SU-DHL-6 (cell line): Measurements from ENCODE around the gene PPP1R37.
A peak's percentile ranks its signal among the peaks of the same experiment; 100 is the strongest.

Source experiments
- H2AFZ ChIP-seq: fragments of 200-600 bp; sonication (generic); 2 replicates; pipeline ENCODE4 v1.6.1; 2014; ENCODE audit warnings: low read depth, mild to moderate bottlenecking, moderate library complexity, mixed read lengths, antibody characterized with exemption, low read length; ENCODE audit not compliant: severe bottlenecking
- H3F3A ChIP-seq: fragments of 200-600 bp; shearing (Covaris generic); 2 replicates; pipeline ENCODE4 v1.6.0; 2016; ENCODE audit warnings: antibody characterized with exemption, mild to moderate bottlenecking; ENCODE audit not compliant: insufficient read depth
- H3K27ac ChIP-seq: fragments of 200-600 bp; sonication (generic); 2 replicates; pipeline ENCODE4 v1.5.1; 2016; ENCODE audit warnings: low read depth, mild to moderate bottlenecking, low read length, moderate library complexity, mixed read lengths
- H3K27me3 ChIP-seq: fragments of 200-600 bp; sonication (generic), shearing (Covaris generic); 2 replicates; pipeline ENCODE4 v1.6.0; 2014; ENCODE audit warnings: mild to moderate bottlenecking, low read length
- H3K36me3 ChIP-seq: fragments of 200-600 bp; sonication (generic); 2 replicates; pipeline ENCODE4 v1.6.1; 2014; ENCODE audit warnings: mild to moderate bottlenecking, low read length, mixed read lengths
- H3K4me2 ChIP-seq: fragments of 300-600, 200-600 bp; shearing (Covaris generic), sonication (generic); 2 replicates; pipeline ENCODE4 v1.6.0; 2014; ENCODE audit warnings: low read length, low read depth, mild to moderate bottlenecking; ENCODE audit not compliant: poor library complexity, severe bottlenecking
- H3K4me3 ChIP-seq: fragments of 200-600 bp; sonication (generic); 2 replicates; pipeline ENCODE4 v1.5.1; 2014; ENCODE audit warnings: antibody characterized with exemption, low read length, mild to moderate bottlenecking, mixed read lengths; ENCODE audit not compliant: insufficient read depth, poor library complexity, severe bottlenecking
- H3K79me2 ChIP-seq: fragments of 200-600 bp; sonication (generic); 2 replicates; pipeline ENCODE4 v1.6.1; 2014; ENCODE audit warnings: mild to moderate bottlenecking, low read length, moderate library complexity; ENCODE audit not compliant: insufficient read depth
- H3K9ac ChIP-seq: fragments of 200-600 bp; sonication (generic); 2 replicates; pipeline ENCODE4 v1.7.0; 2014; ENCODE audit warnings: mild to moderate bottlenecking, low read length
- H3K9me2 ChIP-seq: fragments of 200-600 bp; sonication (generic); replicated peaks from 2 replicates; pipeline ENCODE4 v1.6.1; 2014; ENCODE audit warnings: low read length; ENCODE audit not compliant: insufficient read depth
- H3K9me3 ChIP-seq: fragments of 200-600 bp; sonication (generic); 2 replicates; pipeline ENCODE4 v1.6.1; 2014; ENCODE audit warnings: low read length, mixed read lengths; ENCODE audit not compliant: insufficient read depth
- H4K20me1 ChIP-seq: fragments of 200-600 bp; sonication (generic); 2 replicates; pipeline ENCODE4 v1.6.1; 2014; ENCODE audit warnings: low read depth, mild to moderate bottlenecking, antibody characterized with exemption, low read length, moderate library complexity, mixed read lengths
- CTCF ChIP-seq: fragments of 200-600 bp; sonication (generic); IDR thresholded peaks from one replicate; pipeline ENCODE4 v1.5.1; 2017; ENCODE audit warnings: antibody characterized with exemption, mild to moderate bottlenecking, low read length, moderate library complexity; ENCODE audit not compliant: insufficient read depth, poor library complexity, severe bottlenecking
- EZH2phosphoT487 ChIP-seq: fragments of 200-600 bp; sonication (generic), shearing (Covaris generic); conservative IDR thresholded peaks from 2 replicates; pipeline ENCODE4 v1.6.1; 2018; ENCODE audit warnings: mild to moderate bottlenecking, antibody characterized with exemption, low read length, moderate library complexity, mixed read lengths

Gene PPP1R37

DNA sequence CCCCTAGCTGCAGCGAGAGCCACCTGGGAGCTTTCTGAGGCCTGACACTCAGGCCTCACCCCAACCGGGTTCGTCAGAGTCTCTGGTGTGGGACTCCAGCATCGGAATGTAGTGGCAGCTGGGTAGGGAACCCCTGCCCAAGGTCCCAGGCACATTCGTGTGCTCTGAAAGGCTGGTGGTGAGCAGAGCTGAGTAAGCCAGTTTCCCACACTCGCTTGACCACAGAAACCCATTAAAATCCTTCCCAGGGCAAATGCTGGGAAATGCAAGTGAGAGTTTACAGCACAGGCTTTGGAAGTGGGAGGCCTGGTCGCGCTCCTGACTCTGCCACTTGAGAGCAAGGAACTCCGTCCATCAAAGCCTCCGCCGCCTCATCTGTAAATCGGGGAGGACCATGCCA is 80.8 kb downstream of the PPP1R37 start:
- H3K4me2 ChIP-seq = no peak overlapping the region
- H3K9me2 ChIP-seq = no peaks in the 10 kb centered on the region
- H3K27me3 ChIP-seq = no peaks in the 10 kb centered on the region
- peaks cover under 1% of the 10 kb centered on the region; the same call in 1 of the 2 replicates for H3K79me2 ChIP-seq
- H4K20me1 ChIP-seq = no peaks in the 10 kb centered on the region
- H3K4me3 ChIP-seq = no peak overlapping the region
- no peaks in the 10 kb centered on the region for H3F3A ChIP-seq
- H3K9ac ChIP-seq = no peak overlapping the region
- H3K27ac ChIP-seq = no peak overlapping the region
- H3K36me3 ChIP-seq = no peaks in the 10 kb centered on the region
- H2AFZ ChIP-seq = no peak overlapping the region
- no peak for TF ChIP-seq EZH2phosphoT487
- TF ChIP-seq CTCF = no peak
- H3K9me3 ChIP-seq = no peaks in the 10 kb centered on the region

DNA sequence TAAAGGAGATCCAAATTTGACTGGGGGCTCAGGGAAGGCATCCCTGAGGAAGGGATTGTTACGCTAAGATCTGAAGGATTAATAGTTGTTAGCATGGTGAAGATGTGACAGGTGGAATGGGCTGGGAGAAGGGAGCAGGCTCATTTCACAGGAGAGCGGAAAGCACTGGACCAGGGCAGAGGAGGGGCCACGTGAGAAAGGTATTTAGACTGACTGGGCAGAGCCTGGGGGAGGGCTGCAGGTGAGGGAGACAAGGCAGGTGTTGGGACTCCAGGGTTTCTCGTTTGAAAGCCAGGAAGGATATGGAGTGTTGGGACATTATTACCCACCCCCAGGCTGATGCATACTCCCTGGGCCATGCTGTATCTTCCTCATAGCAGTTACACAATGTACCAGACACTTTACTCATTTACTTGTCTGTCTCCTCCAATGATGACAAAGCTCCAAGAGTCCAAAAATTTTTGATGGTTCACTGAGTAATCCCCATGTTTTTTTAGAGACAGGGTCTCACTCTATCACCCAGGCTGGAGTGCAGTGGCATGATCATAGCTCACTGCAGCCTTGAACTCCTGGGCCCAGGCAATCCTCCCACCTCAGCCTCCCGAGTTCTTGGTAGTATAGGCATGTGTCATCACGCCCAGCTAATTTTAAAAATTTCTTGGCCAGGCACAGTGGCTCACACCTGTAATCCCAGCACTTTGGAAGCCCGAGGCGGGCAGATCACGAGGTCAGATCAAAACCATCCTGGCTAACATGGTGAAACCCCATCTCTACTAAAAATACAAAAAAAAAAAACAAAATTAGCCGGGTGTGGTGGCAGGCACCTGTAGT is 82.8 kb downstream of the PPP1R37 start:
- Histone ChIP-seq H3K9me3 (no peaks in the 10 kb centered on the region), H2AFZ (no peak overlapping the region), H4K20me1 (no peaks in the 10 kb centered on the region), H3K9me2 (no peaks in the 10 kb centered on the region), H3F3A (no peaks in the 10 kb centered on the region), H3K27me3 (no peaks in the 10 kb centered on the region), H3K4me3 (no peak overlapping the region), H3K9ac (no peak overlapping the region), H3K27ac (no peak overlapping the region), H3K79me2 (peaks cover 12% of the 10 kb centered on the region; the same call in 1 of the 2 replicates), H3K4me2 (no peak overlapping the region), H3K36me3 (no peaks in the 10 kb centered on the region)
- TF ChIP-seq CTCF (no peak), EZH2phosphoT487 (no peak)

DNA sequence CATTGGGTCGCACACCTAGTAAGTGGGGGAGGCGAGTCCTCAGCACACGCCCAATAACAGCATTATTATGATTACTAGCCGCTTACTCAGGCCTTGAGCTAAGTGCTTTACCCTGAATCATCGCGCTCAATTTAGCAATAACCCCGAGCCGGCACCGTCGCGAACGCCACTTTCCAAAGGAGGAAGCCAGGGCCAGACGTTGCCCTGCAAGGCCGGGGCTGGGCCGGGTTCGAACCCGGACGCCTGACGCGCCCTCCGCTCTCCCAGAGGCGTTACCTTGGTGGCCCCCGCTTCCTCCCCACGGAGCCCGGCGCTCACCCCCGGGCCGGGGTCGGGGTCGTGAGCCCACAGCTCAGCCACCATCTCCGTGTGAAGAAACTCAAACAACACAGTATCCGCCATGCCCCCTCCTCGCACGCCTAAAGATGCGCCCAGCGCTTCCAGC is 84.9 kb downstream of the PPP1R37 start, which contains the start of gene TRAPPC6A:
TSS of gene TRAPPC6A (minus strand) at position 421 of the 445 bp plus-strand sequence. CDS start at position 402, 19 bp downstream.
- Histone ChIP-seq H2AFZ (peak within 1 kb of the TSS; percentile 90), H3K9me2 (no peaks in the 10 kb centered on the region), H3K9me3 (no peaks in the 10 kb centered on the region), H3F3A (no peaks in the 10 kb centered on the region), H4K20me1 (no peaks in the 10 kb centered on the region), H3K79me2 (peaks cover 21% of the 10 kb centered on the region; the same call in 1 of the 2 replicates), H3K27ac (peak within 1 kb of the TSS; percentile 65), H3K4me2 (peak within 1 kb of the TSS; percentile 86), H3K9ac (peak within 1 kb of the TSS; percentile 78), H3K27me3 (no peaks in the 10 kb centered on the region), H3K36me3 (no peaks in the 10 kb centered on the region), H3K4me3 (peak within 1 kb of the TSS; percentile 90)
- TF ChIP-seq CTCF (no peak), EZH2phosphoT487 (no peak)
